Measurements from ENCODE around the gene SMAD3.

SMAD3 gene

GRCh38 chr15:67066041-67066958 lies 898 bp downstream of the SMAD3 start (continued):
- TF ChIP-seq ZNF184 (tag by site-specific recombination; IDR thresholded peaks at IDR 0.05): no peak
- TF ChIP-seq GLI2 (tag by site-specific recombination; IDR thresholded peaks at IDR 0.05; ENCODE audit: borderline replicate concordance, low read depth): no peak
- TF ChIP-seq TCF7L2 (IDR thresholded peaks at IDR 0.05; ENCODE audit: borderline replicate concordance, low read depth, low read length): no peak
- TF ChIP-seq IKZF3 (tag by site-specific recombination; IDR thresholded peaks at IDR 0.05): 0 out of 2 replicates have a peak, but pooled peaks have one; percentile 19
- no peak for TF ChIP-seq REST (tag by site-specific recombination; IDR thresholded peaks at IDR 0.05)
- 0 out of 2 replicates have a peak, but pooled peaks have one; percentile 46 for TF ChIP-seq ZNF792 (tag by site-specific recombination; IDR thresholded peaks at IDR 0.05)
- peak; percentile 9; the same call in 1 of the 2 replicates for TF ChIP-seq ZBTB8A (tag by site-specific recombination; IDR thresholded peaks at IDR 0.05)
- no peak for TF ChIP-seq ZFP41 (tag by site-specific recombination; IDR thresholded peaks at IDR 0.05; ENCODE audit: borderline replicate concordance)
- TF ChIP-seq, protein P1, sequence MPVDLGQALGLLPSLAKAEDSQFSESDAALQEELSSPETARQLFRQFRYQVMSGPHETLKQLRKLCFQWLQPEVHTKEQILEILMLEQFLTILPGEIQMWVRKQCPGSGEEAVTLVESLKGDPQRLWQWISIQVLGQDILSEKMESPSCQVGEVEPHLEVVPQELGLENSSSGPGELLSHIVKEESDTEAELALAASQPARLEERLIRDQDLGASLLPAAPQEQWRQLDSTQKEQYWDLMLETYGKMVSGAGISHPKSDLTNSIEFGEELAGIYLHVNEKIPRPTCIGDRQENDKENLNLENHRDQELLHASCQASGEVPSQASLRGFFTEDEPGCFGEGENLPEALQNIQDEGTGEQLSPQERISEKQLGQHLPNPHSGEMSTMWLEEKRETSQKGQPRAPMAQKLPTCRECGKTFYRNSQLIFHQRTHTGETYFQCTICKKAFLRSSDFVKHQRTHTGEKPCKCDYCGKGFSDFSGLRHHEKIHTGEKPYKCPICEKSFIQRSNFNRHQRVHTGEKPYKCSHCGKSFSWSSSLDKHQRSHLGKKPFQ (tag by site-specific recombination; IDR thresholded peaks at IDR 0.05): no peak
- TF ChIP-seq, protein P2, sequence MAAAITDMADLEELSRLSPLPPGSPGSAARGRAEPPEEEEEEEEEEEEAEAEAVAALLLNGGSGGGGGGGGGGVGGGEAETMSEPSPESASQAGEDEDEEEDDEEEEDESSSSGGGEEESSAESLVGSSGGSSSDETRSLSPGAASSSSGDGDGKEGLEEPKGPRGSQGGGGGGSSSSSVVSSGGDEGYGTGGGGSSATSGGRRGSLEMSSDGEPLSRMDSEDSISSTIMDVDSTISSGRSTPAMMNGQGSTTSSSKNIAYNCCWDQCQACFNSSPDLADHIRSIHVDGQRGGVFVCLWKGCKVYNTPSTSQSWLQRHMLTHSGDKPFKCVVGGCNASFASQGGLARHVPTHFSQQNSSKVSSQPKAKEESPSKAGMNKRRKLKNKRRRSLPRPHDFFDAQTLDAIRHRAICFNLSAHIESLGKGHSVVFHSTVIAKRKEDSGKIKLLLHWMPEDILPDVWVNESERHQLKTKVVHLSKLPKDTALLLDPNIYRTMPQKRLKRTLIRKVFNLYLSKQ (tag by site-specific recombination; IDR thresholded peaks at IDR 0.05; ENCODE audit: borderline replicate concordance): no peak
- no peak for TF ChIP-seq ZNF548 (tag by site-specific recombination; IDR thresholded peaks at IDR 0.05)
- TF ChIP-seq, protein P3, sequence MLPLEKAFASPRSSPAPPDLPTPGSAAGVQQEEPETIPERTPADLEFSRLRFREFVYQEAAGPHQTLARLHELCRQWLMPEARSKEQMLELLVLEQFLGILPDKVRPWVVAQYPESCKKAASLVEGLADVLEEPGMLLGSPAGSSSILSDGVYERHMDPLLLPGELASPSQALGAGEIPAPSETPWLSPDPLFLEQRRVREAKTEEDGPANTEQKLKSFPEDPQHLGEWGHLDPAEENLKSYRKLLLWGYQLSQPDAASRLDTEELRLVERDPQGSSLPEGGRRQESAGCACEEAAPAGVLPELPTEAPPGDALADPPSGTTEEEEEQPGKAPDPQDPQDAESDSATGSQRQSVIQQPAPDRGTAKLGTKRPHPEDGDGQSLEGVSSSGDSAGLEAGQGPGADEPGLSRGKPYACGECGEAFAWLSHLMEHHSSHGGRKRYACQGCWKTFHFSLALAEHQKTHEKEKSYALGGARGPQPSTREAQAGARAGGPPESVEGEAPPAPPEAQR (tag by site-specific recombination; IDR thresholded peaks at IDR 0.05): no peak
- TF ChIP-seq, protein P4, sequence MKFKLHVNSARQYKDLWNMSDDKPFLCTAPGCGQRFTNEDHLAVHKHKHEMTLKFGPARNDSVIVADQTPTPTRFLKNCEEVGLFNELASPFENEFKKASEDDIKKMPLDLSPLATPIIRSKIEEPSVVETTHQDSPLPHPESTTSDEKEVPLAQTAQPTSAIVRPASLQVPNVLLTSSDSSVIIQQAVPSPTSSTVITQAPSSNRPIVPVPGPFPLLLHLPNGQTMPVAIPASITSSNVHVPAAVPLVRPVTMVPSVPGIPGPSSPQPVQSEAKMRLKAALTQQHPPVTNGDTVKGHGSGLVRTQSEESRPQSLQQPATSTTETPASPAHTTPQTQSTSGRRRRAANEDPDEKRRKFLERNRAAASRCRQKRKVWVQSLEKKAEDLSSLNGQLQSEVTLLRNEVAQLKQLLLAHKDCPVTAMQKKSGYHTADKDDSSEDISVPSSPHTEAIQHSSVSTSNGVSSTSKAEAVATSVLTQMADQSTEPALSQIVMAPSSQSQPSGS (tag by site-specific recombination; IDR thresholded peaks at IDR 0.05; ENCODE audit: low read depth): no peak
- TF ChIP-seq GLIS2 (tag by site-specific recombination; IDR thresholded peaks at IDR 0.05): peak; percentile 99
- TF ChIP-seq ZNF639 (tag by site-specific recombination; IDR thresholded peaks at IDR 0.05): 0 out of 2 replicates have a peak, but pooled peaks have one; percentile 37
- TF ChIP-seq ZSCAN23 (tag by site-specific recombination; IDR thresholded peaks at IDR 0.05): no peak
- TF ChIP-seq ZSCAN16 (tag by site-specific recombination; IDR thresholded peaks at IDR 0.05): no peak
- no peak; the same call in 1 of the 2 replicates for TF ChIP-seq WT1 (tag by site-specific recombination; IDR thresholded peaks at IDR 0.05)
- TF ChIP-seq SALL2 (tag by site-specific recombination; IDR thresholded peaks at IDR 0.05; ENCODE audit: borderline replicate concordance): no peak
- TF ChIP-seq ZNF140 (tag by site-specific recombination; IDR thresholded peaks at IDR 0.05): no peak
- TF ChIP-seq ZNF48 (tag by site-specific recombination; IDR thresholded peaks at IDR 0.05): no peak
- TF ChIP-seq ZNF138 (tag by site-specific recombination; IDR thresholded peaks at IDR 0.05; ENCODE audit: borderline replicate concordance): no peak
- no peak; the same call in 1 of the 2 replicates for TF ChIP-seq REPIN1 (tag by site-specific recombination; IDR thresholded peaks at IDR 0.05; ENCODE audit: low read depth)
- no peak for TF ChIP-seq PRDM6 (tag by site-specific recombination; IDR thresholded peaks at IDR 0.05)
- no peak for TF ChIP-seq ZNF521 (tag by site-specific recombination; IDR thresholded peaks at IDR 0.05)
